Uterus (tissue), 4 donors: ENCODE measurements around the gene SLCO3A1. TPM values are rescaled to one million over a fixed set of nuclear protein-coding genes. Genes with fewer than 3 reads are reported as not detected.

Experiments used
- DNase-seq, 2 donors: peaks; one replicate each; pipeline ENCODE4 v3.0.0-alpha.2; 2019 to 2020
- H3K27ac ChIP-seq, 2 donors: fragments of 200-600 bp; sonication (generic); 1 replicate in 1 of 2; 2 replicates in 1 of 2; pipeline ENCODE4 v1.5.1; 2016 to 2018
- H3K27me3 ChIP-seq, 2 donors: fragments of 200-600 bp; sonication (generic); one replicate each; pipeline ENCODE4 v1.5.1; 2018 to 2019; ENCODE audit warnings: control low read depth in 1 of 2
- H3K36me3 ChIP-seq, 2 donors: fragments of 200-600 bp; sonication (generic); one replicate each; pipeline ENCODE4 v1.5.1; 2019; ENCODE audit warnings: control low read depth in 1 of 2
- H3K4me1 ChIP-seq, 2 donors: fragments of 200-600 bp; sonication (generic); one replicate each; pipeline ENCODE4 v1.5.1; 2018 to 2019; ENCODE audit warnings: control low read depth in 1 of 2
- H3K4me3 ChIP-seq, 2 donors: fragments of 200-600 bp; sonication (generic); 1 replicate in 1 of 2; 2 replicates in 1 of 2; pipeline ENCODE4 v1.5.1; 2018 to 2019; ENCODE audit warnings: mild to moderate bottlenecking in 1 of 2
- H3K9me3 ChIP-seq, 2 donors: fragments of 200-600 bp; sonication (generic); one replicate each; pipeline ENCODE4 v1.5.1; 2019; ENCODE audit warnings: control low read depth in 1 of 2
- POLR2A ChIP-seq, 2 donors: fragments of 450-650 bp; IDR thresholded peaks; one replicate each; pipeline ENCODE4 v1.6.1; 2016; ENCODE audit warnings: antibody characterized with exemption in 2 of 2, mild to moderate bottlenecking in 1 of 2, moderate library complexity in 1 of 2
- intact Hi-C: fragments of 100-400 bp; cut with DNase I; formaldehyde crosslinking; loops from one replicate; pipeline ENCODE4 v1.15.1; 2023; ENCODE audit warnings: low total_unique reads
- total RNA-seq, 4 donors: library from RNA; depleted of rRNA in 3 of 4; stranded (reverse); fragments of >200 nt in 3 of 4; gene quantifications; one replicate each; pipeline versions ENCODE4 v1.1.0 to v1.2.4, GENCODE V29; 2014 to 2023
- TF ChIP-seq, protein P1 (sequence below), 4 experiments: fragments of 200-600 bp in 2 of 4; fragments of 450-650 bp in 2 of 4; sonication (generic) in 2 of 4; IDR thresholded peaks; one replicate each; pipeline ENCODE4 v1.5.1; 2016 to 2019; ENCODE audit warnings: antibody characterized with exemption in 4 of 4, mild to moderate bottlenecking in 2 of 4, moderate library complexity in 1 of 4
- donor health status: DM: yes; HTN: yes; CAD: no.

Gene SLCO3A1
- total RNA-seq, 4 donors from 2014 or later, result 4.4 to 26.1 (median 9.5) TPM

DNA sequence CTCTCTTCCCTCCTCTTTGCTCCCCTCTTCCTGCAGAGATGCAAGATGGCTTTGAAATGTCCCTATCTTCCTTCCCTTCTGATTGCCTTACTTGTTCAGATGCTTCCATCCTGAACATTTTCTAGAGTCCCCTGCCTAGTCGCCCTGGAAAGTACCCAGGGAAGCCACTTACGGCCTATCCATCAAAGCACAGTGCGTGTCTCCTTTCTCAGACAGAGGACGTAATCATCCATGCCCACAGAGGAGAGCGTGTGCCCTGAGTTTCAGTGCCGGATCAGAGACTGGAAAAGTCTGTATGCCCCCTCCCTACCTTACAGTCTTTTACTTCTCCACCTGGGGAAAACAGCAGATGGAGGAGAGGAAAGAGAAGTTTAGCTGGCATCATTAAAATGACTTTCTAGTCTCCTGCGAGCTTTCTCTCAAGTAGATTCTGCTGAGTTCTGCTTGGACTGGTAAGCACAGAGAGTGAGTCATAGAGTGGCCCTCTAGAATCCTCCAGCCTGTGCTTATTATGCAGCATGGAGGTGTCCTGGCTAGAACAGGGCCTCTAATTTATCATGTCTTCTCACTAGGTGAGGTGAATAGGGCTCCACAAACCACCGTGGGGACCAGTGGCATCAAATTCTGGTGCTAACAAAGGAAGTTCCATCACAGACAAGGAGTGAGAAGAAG, 114.6 kb downstream of the SLCO3A1 start:
- DNase-seq, result no peak
- no peak for TF ChIP-seq POLR2A (IDR thresholded peaks at IDR 0.05)
- intact Hi-C loops, result no loop called here
- Histone ChIP-seq H3K4me1 (peaks cover 9 to 16% of the 10 kb centered on the region in 2 donors), H3K27me3 (no peaks in the 10 kb centered on the region), H3K27ac (peak overlapping the region in 1 of 2 donors; percentile 15), H3K4me3 (no peak overlapping the region), H3K9me3 (no peaks in the 10 kb centered on the region), H3K36me3 (no peaks in the 10 kb centered on the region)

DNA sequence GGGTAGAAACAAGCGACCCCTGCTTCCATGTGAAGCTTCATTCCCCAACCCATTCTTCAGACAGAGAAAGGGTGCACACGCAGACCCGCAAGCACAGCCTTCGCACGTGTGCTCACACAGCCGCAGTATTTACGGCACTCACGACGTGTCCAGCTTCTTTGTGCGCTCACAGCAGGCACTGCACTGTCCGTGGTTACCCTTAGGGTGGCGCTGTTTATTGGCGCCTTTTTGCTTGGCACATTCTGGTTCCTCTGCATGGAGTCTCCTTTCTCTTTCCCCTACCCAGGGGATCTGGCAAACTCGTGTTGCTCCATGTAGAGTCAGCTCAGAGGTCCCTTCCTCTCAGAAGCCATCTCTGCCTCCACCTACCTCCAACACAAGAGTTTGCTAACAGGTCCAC, 115.1 kb downstream of the SLCO3A1 start:
- Histone ChIP-seq H3K27me3 (no peaks in the 10 kb centered on the region), H3K27ac (no peak overlapping the region), H3K36me3 (no peaks in the 10 kb centered on the region), H3K4me1 (peaks cover 9 to 16% of the 10 kb centered on the region in 2 donors), H3K4me3 (no peak overlapping the region), H3K9me3 (no peaks in the 10 kb centered on the region)
- DNase-seq, result no peak
- intact Hi-C loops, result no loop called here
- TF ChIP-seq, protein P1, sequence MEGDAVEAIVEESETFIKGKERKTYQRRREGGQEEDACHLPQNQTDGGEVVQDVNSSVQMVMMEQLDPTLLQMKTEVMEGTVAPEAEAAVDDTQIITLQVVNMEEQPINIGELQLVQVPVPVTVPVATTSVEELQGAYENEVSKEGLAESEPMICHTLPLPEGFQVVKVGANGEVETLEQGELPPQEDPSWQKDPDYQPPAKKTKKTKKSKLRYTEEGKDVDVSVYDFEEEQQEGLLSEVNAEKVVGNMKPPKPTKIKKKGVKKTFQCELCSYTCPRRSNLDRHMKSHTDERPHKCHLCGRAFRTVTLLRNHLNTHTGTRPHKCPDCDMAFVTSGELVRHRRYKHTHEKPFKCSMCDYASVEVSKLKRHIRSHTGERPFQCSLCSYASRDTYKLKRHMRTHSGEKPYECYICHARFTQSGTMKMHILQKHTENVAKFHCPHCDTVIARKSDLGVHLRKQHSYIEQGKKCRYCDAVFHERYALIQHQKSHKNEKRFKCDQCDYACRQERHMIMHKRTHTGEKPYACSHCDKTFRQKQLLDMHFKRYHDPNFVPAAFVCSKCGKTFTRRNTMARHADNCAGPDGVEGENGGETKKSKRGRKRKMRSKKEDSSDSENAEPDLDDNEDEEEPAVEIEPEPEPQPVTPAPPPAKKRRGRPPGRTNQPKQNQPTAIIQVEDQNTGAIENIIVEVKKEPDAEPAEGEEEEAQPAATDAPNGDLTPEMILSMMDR (IDR thresholded peaks at IDR 0.05), result no peak
- no peak for TF ChIP-seq POLR2A (IDR thresholded peaks at IDR 0.05)

DNA sequence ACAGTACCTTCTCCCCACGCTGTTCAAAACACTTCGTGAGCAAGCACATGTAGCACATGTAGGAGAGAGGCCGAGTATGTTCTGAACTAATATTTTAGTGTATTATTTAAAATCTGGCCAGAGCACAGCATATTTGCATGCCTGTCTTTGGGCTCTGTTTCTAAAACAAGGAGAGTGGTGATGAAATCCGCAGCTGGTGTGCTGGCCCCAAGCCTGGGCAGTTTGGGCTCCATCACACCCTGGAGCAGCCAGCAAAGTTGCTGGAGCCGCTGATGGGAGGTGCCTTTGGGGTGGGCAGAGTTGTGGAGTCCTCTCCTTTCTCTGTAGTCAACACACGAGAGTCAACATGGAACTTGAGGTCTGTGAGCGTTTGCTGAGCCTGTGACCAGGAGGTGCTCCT, 116.6 kb downstream of the SLCO3A1 start:
- TF ChIP-seq POLR2A (IDR thresholded peaks at IDR 0.05), result no peak
- TF ChIP-seq, protein P1 (IDR thresholded peaks at IDR 0.05), result no peak
- Histone ChIP-seq H3K27ac (peak overlapping the region in 1 of 2 donors; percentile 54), H3K4me1 (peaks cover 9 to 16% of the 10 kb centered on the region in 2 donors), H3K9me3 (no peaks in the 10 kb centered on the region), H3K4me3 (no peak overlapping the region), H3K36me3 (no peaks in the 10 kb centered on the region), H3K27me3 (no peaks in the 10 kb centered on the region)
- intact Hi-C loops, result no loop called here
- peak; percentile 51 to 65 for DNase-seq

DNA sequence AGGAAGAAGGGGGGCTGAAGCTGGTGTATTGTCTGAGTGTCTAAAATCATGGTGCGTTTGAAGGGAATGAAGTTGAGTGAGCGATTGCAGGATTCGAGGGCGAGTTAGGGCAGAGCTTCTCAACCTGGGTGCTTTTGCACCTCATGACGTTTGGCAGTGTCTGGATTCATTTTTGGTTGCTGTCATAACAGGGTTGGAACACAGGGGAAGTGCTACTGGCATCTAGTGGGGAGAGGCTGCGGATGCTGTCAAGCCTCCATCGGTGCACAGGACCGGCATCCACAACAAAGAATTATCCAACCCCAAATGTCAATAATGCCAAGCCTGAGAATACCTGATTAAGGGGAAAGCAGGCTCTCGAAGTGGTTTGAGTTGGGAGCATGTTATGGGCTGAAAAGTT, 120.0 kb downstream of the SLCO3A1 start:
- TF ChIP-seq, protein P1 (IDR thresholded peaks at IDR 0.05), result no peak
- TF ChIP-seq POLR2A (IDR thresholded peaks at IDR 0.05), result no peak
- H3K9me3 ChIP-seq, result no peaks in the 10 kb centered on the region
- no peaks in the 10 kb centered on the region for H3K36me3 ChIP-seq
- intact Hi-C loops, result no loop called here
- no peak overlapping the region for H3K4me3 ChIP-seq
- no peak overlapping the region for H3K27ac ChIP-seq
- DNase-seq, result no peak
- H3K27me3 ChIP-seq, result no peaks in the 10 kb centered on the region
- peaks cover 0 to 8% of the 10 kb centered on the region in 2 donors for H3K4me1 ChIP-seq

DNA sequence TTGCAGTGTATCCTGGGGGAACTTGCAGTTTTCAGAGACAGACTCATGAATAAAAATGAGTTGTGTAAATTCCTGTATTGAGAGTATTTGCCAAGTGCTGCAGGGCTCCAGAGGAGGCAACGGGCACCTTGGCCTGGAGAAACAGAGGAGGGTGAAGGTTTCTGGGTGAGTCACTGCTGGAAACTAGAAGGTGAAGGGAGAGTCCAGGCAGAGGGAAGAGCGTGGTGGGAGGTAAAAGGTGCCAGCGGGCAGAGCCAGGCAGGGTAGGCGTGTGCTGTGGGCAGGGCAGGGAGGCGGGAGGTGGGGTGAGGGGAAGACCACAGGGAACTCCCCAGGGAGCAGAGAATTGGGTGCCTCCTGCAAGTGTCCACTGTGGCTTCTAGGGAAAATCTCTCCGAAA, 120.8 kb downstream of the SLCO3A1 start:
- no peak for DNase-seq
- intact Hi-C loops, result no loop called here
- Histone ChIP-seq H3K4me3 (no peak overlapping the region), H3K27ac (no peak overlapping the region), H3K9me3 (no peaks in the 10 kb centered on the region), H3K36me3 (no peaks in the 10 kb centered on the region), H3K27me3 (no peaks in the 10 kb centered on the region), H3K4me1 (peaks cover 0 to 6% of the 10 kb centered on the region in 2 donors)
- TF ChIP-seq POLR2A (IDR thresholded peaks at IDR 0.05), result no peak
- TF ChIP-seq, protein P1 (IDR thresholded peaks at IDR 0.05), result no peak
